Heart right ventricle (tissue), 16 donors: ENCODE measurements around the gene ALDOB. TPM values are rescaled to one million over a fixed set of nuclear protein-coding genes. Genes with fewer than 3 reads are reported as not detected.

Source experiments
- ATAC-seq, 8 donors: fragments of 200-7000 bp; cut with Tn5 transposase; one replicate each; pipeline ENCODE4 v1.9.1; 2020; ENCODE audit warnings: mild to moderate bottlenecking in 8 of 8, moderate library complexity in 8 of 8, moderate number of reproducible peaks in 1 of 8
- DNase-seq, 2 donors: peaks; one replicate each; pipeline ENCODE4 v3.0.0-alpha.2; 2020
- H3K27ac ChIP-seq, 10 donors: fragments of 200-600 bp; sonication (generic) in 2 of 10; one replicate each; pipeline versions ENCODE4 v1.5.0 to v1.8.0; 2020 to 2022; ENCODE audit warnings: mild to moderate bottlenecking in 3 of 10
- H3K27me3 ChIP-seq, 7 donors: fragments of 200-600 bp; one replicate each; pipeline ENCODE4 v1.8.0; 2021 to 2022; ENCODE audit warnings: mild to moderate bottlenecking in 2 of 7
- H3K36me3 ChIP-seq, 9 donors: fragments of 200-600 bp; sonication (generic) in 1 of 9; one replicate each; pipeline versions ENCODE4 v1.5.0 to v1.8.0; 2020 to 2022; ENCODE audit warnings: mild to moderate bottlenecking in 2 of 9
- H3K4me1 ChIP-seq, 9 donors: fragments of 200-600 bp; sonication (generic) in 1 of 9; one replicate each; pipeline versions ENCODE4 v1.5.0 to v1.8.0; 2020 to 2022; ENCODE audit warnings: mild to moderate bottlenecking in 4 of 9
- H3K4me3 ChIP-seq, 10 donors: fragments of 200-600 bp; sonication (generic) in 2 of 10; one replicate each; pipeline versions ENCODE4 v1.5.0 to v1.8.0; 2020 to 2022; ENCODE audit warnings: mild to moderate bottlenecking in 7 of 10, moderate library complexity in 2 of 10
- H3K9me3 ChIP-seq, 11 donors: fragments of 200-600 bp in 10 of 11; sonication (generic) in 2 of 11; one replicate each; pipeline versions ENCODE4 v1.5.0 to v1.8.0; 2013 to 2022; ENCODE audit warnings: mild to moderate bottlenecking in 2 of 11, control low read depth in 1 of 11, moderate library complexity in 1 of 11
- CTCF ChIP-seq, 9 donors: fragments of 200-600 bp; sonication (generic) in 2 of 9; IDR thresholded peaks; one replicate each; pipeline versions ENCODE4 v1.5.0 to v1.8.0; 2021 to 2022; ENCODE audit warnings: antibody characterized with exemption in 9 of 9, mild to moderate bottlenecking in 5 of 9, moderate library complexity in 1 of 9
- WGBS, 2 donors: extraction: QIAGEN DNeasy Blood & Tissue Kit; methylation state at CpG; one replicate each; pipeline ENCODE4 v1.1.7; 2013; ENCODE audit warnings: inconsistent platforms in 1 of 2; 5-methylcytosine and 5-hydroxymethylcytosine counted together
- intact Hi-C, 10 donors: fragments of 100-400 bp; cut with DNase I; formaldehyde crosslinking; loops; one replicate each; pipeline versions ENCODE4 v1.11.1 to v1.14.2; 2022
- polyA plus RNA-seq, 2 donors: library from polyadenylated mRNA; stranded (reverse); fragments of 200-250 nt; gene quantifications; one replicate each; pipeline ENCODE4 v1.2.3, GENCODE V29; 2013
- total RNA-seq, 10 donors: library from RNA; stranded (reverse); fragmentation: NEBNext Ultra II Directional in 3 of 10; extraction: Animal tissue kit (Norgen Biotek cat#: 25700) in 3 of 10; gene quantifications; one replicate each; pipeline versions ENCODE4 v1.2.1 to v1.2.4, GENCODE V29; 2021 to 2023
- donor health status: Arrhythmogenic right ventricular cardiomyopathy.
- donor health status: ischemic (EF 13 %, LVEDD 7.1; RV severe dilation, severe dysfunction).
- donor health status: healthy with polysubstance abuse.
- donor health status: DM: no; HTN: yes; CAD: no.
- donor health status: DM: no; HTN: no; CAD: no.
- donor health status: ischemic (EF 25% LVEDD 6.9; RV normal size, moderate dysfunction).
- donor health status: ischemic (EF 25% LVEDD 5.7; RV mildly dilated, moderate dysfunction).
- donor health status: healthy.
- donor health status: DM: yes; HTN: yes; CAD: no.
- donor health status: Ischemic cardiomyopathy.
- donor health status: ischemic (EF 35%, LVEDD 5.7; RV mildly dilated, moderate dysfunction).
- donor health status: nonischemic (EF 11% LVEDD 7.7; RV severe dilation, severe dysfunction).
- donor health status: DM: yes; HTN: yes; CAD: no.
- donor health status: PGD.
- donor health status: ischemic (EF 29% LVEDD 5.4; RV normal size, mild dysfunction).
- donor health status: nonischemic (EF 23%, LVEDD 6.1; RV moderate dilation, normal function).

Gene ALDOB
- total and polyA plus RNA-seq, 12 donors = 0.17 to 1.4 (median 0.44) TPM; not detected in 2

GRCh38 chr9:101399643-101399970 lies 36.0 kb downstream of the ALDOB start:
- ATAC-seq (no peak), DNase-seq (no peak)
- H3K36me3 ChIP-seq = peaks cover 0 to 71% (median 45%) of the 10 kb centered on the region in 9 donors
- intact Hi-C loops = loop anchor here in 8 of 10 donors (2.0 to 10.0 kb wide), 7 partner anchors 43 to 972 kb away; partner anchors contain the start of genes RNF20 (in 6 of the 8) and MSANTD3 (in 1 of the 8)
- peak overlapping the region; percentile 82 to 96 (median 90) for H3K27ac ChIP-seq
- peak overlapping the region; percentile 61 to 77 (median 70) for H3K4me3 ChIP-seq
- H3K27me3 ChIP-seq = no peaks in the 10 kb centered on the region
- no peak for TF ChIP-seq CTCF (IDR thresholded peaks at IDR 0.05)
- peaks cover 0 to 57% (median 42%) of the 10 kb centered on the region in 9 donors for H3K4me1 ChIP-seq
- 0 to 5% methylated on average over 2 of the region's 2 CpGs for WGBS, 2 donors
- peaks cover 0 to 30% (median 8%) of the 10 kb centered on the region in 11 donors for H3K9me3 ChIP-seq

DNA sequence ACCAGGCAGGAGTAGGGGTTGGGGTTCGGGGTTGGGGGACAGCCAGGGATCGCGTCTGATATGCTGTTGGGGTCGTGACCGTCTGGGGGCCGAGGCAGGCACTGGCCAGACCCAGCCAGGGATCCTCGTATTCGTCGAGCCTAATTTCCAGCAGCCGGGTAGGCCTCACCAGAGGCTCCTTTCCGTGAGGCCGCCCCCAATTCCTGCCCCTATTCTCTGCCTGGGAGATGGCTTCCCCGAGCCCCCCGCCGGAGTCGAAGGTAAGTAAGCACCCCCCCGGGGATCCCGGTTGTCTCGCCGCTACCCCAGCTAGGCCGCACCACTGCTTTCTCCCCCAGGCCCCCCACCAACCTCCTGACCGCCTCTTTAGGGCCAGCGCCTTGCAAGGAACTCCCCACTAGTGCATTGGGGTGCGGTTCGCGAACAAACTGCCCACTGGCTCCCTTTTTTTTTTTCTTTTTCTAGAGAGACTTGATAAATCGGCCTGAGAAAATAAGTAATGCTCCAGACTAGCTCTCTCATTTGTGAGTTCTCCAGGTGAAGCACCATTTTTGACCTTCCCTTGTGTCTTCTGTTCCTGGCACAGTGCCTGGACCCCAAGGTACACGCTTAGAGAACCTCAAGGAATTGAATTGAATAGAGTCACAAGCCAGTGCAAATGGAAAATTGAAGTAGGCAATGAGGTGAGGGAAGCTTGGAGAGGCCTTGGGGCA lies 36.5 kb downstream of the ALDOB start:
- intact Hi-C loops = loop anchor here in 8 of 10 donors (1.0 to 10.0 kb wide), 8 partner anchors 43 to 972 kb away; partner anchors contain the start of genes RNF20 (in 7 of the 8) and MSANTD3 (in 1 of the 8)
- Histone ChIP-seq H3K4me1 (peaks cover 0 to 62% (median 42%) of the 10 kb centered on the region in 9 donors), H3K27me3 (no peaks in the 10 kb centered on the region), H3K27ac (peak overlapping the region; percentile 82 to 96 (median 90)), H3K9me3 (peaks cover 0 to 25% (median 4%) of the 10 kb centered on the region in 11 donors), H3K36me3 (peaks cover 0 to 65% (median 39%) of the 10 kb centered on the region in 9 donors), H3K4me3 (peak overlapping the region; percentile 61 to 77 (median 70))
- no peak for TF ChIP-seq CTCF (IDR thresholded peaks at IDR 0.05)
- 0 to 1% methylated on average over 28 of the region's 28 CpGs for WGBS, 2 donors
- ATAC-seq (peak in 6 of 8 donors; percentile 2 to 44 (median 28)), DNase-seq (peak in 1 of 2 donors; percentile 16)

- no peak for TF ChIP-seq CTCF (IDR thresholded peaks at IDR 0.05)
- DNase-seq = peak; percentile 94 to 100
- Histone ChIP-seq H3K9me3 (peaks cover 0 to 25% (median 3%) of the 10 kb centered on the region in 11 donors), H3K27ac (peak within 1 kb of the TSS; percentile 82 to 96 (median 90)), H3K4me1 (peaks cover 0 to 62% (median 42%) of the 10 kb centered on the region in 9 donors), H3K27me3 (no peaks in the 10 kb centered on the region), H3K4me3 (peak within 1 kb of the TSS; percentile 61 to 77 (median 70)), H3K36me3 (peaks cover 0 to 57% (median 32%) of the 10 kb centered on the region in 9 donors)
- peak; percentile 97 to 99 (median 99) for ATAC-seq
- WGBS, 2 donors = 0% methylated on average over 44 of the region's 44 CpGs
- intact Hi-C loops = loop anchor here in 8 of 10 donors (1.0 to 10.0 kb wide), 8 partner anchors 44 to 971 kb away; partner anchors contain the start of genes RNF20 (in 7 of the 8) and MSANTD3 (in 1 of the 8)
Observed at GRCh38 chr9:101398068-101398929, 37.3 kb downstream of the ALDOB start, which contains the start of the genes MRPL50 and ZNF189. Gene MRPL50, minus strand, starts transcription at chr9:101398618. Its CDS starts 26 bp downstream, at chr9:101398592. Gene ZNF189, plus strand, starts transcription at chr9:101398851. Its CDS starts 306 bp downstream, at chr9:101399157.
